Measurements from ENCODE around the gene HEXIM2.
A peak's percentile ranks its signal among the peaks of the same experiment; 100 is the strongest.

The HEXIM2 gene

DNA sequence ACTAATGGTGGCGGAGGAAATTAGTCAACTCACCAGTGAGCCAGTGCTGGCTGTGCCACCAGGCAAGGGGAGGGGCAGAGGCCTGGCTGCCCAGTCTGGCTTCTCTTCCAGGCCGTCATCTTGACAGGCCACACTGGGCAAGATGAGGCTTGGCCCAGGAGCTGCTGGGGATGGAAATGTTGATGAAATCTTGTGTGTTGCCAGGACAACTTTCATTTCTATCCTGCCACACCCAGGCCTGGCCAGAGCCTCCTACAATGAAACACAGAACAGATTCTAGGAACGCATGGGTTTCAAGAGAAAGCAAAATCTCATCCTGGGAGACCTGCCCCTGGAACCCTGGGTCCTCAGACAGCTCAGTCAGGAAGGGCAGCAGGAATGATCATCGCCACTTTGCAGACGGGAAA lies 9.3 kb downstream of the HEXIM2 start:
- no peaks in the 10 kb centered on the region for H3K9me3 ChIP-seq
- H3K36me3 ChIP-seq: peaks cover 5% of the 10 kb centered on the region
- H3K27me3 ChIP-seq: no peaks in the 10 kb centered on the region
- TF ChIP-seq, protein P1, sequence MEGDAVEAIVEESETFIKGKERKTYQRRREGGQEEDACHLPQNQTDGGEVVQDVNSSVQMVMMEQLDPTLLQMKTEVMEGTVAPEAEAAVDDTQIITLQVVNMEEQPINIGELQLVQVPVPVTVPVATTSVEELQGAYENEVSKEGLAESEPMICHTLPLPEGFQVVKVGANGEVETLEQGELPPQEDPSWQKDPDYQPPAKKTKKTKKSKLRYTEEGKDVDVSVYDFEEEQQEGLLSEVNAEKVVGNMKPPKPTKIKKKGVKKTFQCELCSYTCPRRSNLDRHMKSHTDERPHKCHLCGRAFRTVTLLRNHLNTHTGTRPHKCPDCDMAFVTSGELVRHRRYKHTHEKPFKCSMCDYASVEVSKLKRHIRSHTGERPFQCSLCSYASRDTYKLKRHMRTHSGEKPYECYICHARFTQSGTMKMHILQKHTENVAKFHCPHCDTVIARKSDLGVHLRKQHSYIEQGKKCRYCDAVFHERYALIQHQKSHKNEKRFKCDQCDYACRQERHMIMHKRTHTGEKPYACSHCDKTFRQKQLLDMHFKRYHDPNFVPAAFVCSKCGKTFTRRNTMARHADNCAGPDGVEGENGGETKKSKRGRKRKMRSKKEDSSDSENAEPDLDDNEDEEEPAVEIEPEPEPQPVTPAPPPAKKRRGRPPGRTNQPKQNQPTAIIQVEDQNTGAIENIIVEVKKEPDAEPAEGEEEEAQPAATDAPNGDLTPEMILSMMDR (IDR thresholded peaks at IDR 0.05): no peak
- peaks cover 48 to 52% of the 10 kb centered on the region in 2 experiments for H3K4me1 ChIP-seq (ENCODE audit: control insufficient read depth in 1 of 2, insufficient read depth in 1 of 2, low read depth in 1 of 2, low read length in 1 of 2)
- H3K4me3 ChIP-seq (ENCODE audit: low read depth in 1 of 2, low read length in 1 of 2): no peak overlapping the region
- H3K27ac ChIP-seq: peak overlapping the region; percentile 70

DNA sequence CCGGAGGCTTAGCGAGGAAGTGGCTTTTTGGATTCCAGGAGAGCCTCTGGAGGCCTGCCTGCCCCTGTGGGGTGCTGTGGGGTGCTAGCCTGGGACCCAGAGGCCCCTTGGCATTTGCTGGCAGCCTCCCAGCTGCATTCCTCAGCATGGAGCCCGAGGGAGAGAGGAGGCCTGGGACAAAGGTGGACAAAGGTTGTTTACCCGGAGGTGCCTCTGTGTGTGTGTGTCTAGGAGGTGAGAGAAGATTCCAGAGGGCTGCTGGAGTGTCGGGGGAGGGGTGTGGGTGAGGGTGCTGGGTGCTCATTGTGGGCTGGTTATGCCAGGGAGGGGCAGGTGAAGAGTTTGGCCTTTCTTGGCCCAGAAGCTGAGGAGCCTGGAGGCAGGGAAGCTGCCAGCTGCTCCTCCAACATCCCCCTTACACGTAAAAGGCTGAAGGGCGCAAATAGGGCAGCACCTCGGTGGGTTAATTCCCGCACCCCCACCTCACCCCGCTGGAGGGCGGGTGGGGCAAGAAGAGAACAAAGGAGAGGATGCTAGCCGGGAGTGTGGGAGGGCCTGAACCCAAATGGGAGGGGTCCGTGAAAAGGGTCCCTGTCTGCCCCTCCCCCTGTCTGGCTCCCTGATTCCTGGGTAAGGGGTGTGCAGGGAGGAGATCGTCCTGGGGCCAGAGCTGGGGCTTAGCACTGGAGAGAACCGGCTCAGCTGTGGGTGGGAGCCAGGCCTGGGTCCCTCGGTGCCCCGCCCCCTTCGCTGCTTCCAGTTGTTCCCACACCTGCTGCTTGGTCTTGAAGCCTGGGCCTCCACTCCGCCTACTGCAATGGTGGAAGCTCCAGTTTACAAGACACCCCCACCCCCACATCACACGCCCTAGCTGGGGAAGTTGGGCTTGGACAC lies 9.9 kb downstream of the HEXIM2 start:
- H3K27me3 ChIP-seq: no peaks in the 10 kb centered on the region
- peaks cover 54 to 58% of the 10 kb centered on the region in 2 experiments for H3K4me1 ChIP-seq (ENCODE audit: control insufficient read depth in 1 of 2, insufficient read depth in 1 of 2, low read depth in 1 of 2, low read length in 1 of 2)
- H3K4me3 ChIP-seq (ENCODE audit: low read depth in 1 of 2, low read length in 1 of 2): peak overlapping the region in 1 of 2 experiments; percentile 7
- TF ChIP-seq, protein P1 (IDR thresholded peaks at IDR 0.05): no peak
- no peaks in the 10 kb centered on the region for H3K9me3 ChIP-seq
- peak overlapping the region; percentile 70 for H3K27ac ChIP-seq
- peaks cover 5% of the 10 kb centered on the region for H3K36me3 ChIP-seq

DNA sequence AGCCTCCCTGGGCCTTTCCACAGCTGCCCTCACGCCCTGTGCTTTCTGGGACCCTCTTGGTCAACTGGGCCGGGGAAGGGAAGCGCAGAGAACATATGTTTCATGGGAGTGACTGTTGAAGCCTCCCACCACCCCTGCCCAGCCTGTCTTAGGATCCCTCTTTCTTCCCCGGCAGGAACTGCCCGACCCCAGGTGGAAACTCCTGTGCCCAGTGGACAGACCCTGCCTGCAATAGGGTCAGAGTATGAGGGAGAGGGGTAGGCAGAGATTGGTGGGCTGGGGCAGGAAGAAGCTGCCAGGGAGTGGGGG lies 10.5 kb downstream of the HEXIM2 start:
- Histone ChIP-seq H3K36me3 (peaks cover 5% of the 10 kb centered on the region), H3K4me1 (ENCODE audit: control insufficient read depth in 1 of 2, insufficient read depth in 1 of 2, low read depth in 1 of 2, low read length in 1 of 2) (peaks cover 59 to 63% of the 10 kb centered on the region in 2 experiments), H3K27ac (peak overlapping the region; percentile 70), H3K9me3 (no peaks in the 10 kb centered on the region), H3K4me3 (ENCODE audit: low read depth in 1 of 2, low read length in 1 of 2) (peak overlapping the region in 1 of 2 experiments; percentile 21), H3K27me3 (no peaks in the 10 kb centered on the region)
- TF ChIP-seq, protein P1 (IDR thresholded peaks at IDR 0.05): no peak

DNA sequence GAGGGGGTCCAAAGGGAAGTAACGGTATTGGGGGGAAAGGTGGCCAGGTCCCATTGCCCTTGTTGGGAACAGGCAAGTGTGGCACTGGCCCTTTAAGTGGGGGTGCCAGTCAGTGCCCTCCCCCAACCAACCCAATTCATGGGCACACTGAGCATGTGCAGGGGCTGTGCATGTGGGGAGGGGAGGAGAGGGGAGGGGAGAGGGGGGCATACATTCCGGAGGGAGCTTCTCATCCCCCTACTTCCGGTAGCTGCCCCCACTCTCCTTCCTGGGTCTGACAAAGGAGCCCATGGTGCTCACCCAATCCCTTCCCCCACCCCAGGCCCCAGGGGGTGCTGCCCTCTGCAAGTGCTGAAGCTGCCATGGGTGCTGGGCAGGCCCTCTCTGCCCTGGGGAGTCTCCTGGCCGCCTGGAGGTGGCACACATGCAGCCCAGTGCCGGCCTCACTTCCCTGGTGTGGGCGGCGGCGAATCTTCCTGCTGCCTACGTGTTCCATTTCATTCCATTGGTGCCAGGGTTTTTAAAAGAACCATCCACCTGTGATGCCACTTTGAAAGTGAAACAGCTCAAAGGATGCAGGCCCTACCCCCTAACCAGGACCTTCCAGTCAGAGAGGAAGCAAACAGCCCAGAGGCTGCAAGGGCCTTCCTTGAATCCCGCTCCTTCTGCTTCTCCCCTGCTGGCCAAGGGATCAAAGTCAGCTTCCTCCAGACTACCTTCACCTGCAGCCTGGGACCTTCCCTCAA lies 11.0 kb downstream of the HEXIM2 start:
- peak overlapping the region in 1 of 2 experiments; percentile 21 for H3K4me3 ChIP-seq (ENCODE audit: low read depth in 1 of 2, low read length in 1 of 2)

DNA sequence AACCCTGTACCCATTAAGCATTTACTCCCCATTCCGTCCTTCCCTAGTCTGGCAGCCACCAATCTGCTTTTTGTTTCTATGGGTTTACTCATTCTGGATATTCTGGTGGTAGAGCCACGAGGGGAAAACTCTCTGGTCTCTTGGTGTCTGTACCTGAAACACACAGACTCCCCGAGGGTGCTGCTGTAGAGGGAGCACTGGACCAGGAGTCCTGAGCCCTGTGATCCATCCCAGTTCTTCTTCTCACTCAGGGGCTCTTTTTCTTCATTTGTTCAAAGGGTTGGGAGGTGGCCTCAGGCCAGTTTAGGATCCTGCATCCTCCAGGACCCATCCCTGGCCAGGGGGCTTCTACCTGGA lies 14.1 kb downstream of the HEXIM2 start:
- Histone ChIP-seq H3K4me1 (ENCODE audit: control insufficient read depth in 1 of 2, insufficient read depth in 1 of 2, low read depth in 1 of 2, low read length in 1 of 2) (peaks cover 67 to 68% of the 10 kb centered on the region in 2 experiments), H3K27ac (peak overlapping the region; percentile 77), H3K4me3 (ENCODE audit: low read depth in 1 of 2, low read length in 1 of 2) (peak overlapping the region; percentile 4 to 27), H3K9me3 (no peaks in the 10 kb centered on the region), H3K27me3 (no peaks in the 10 kb centered on the region), H3K36me3 (no peaks in the 10 kb centered on the region)
- TF ChIP-seq, protein P1 (IDR thresholded peaks at IDR 0.05): no peak

More for the DNA sequence above, 11.0 kb downstream of the HEXIM2 start:
- Histone ChIP-seq H3K9me3 (no peaks in the 10 kb centered on the region), H3K4me1 (ENCODE audit: control insufficient read depth in 1 of 2, insufficient read depth in 1 of 2, low read depth in 1 of 2, low read length in 1 of 2) (peaks cover 64 to 68% of the 10 kb centered on the region in 2 experiments), H3K36me3 (peaks cover 5% of the 10 kb centered on the region), H3K27ac (peak overlapping the region; percentile 70), H3K27me3 (no peaks in the 10 kb centered on the region)
- TF ChIP-seq, protein P1 (IDR thresholded peaks at IDR 0.05): no peak
